Hepatocyte (in vitro differentiated cells): ENCODE results near the gene RIMS4.

ENCODE experiments used
- CTCF ChIP-seq: fragments of 200-600 bp; sonication (generic); IDR thresholded peaks from 2 replicates; pipeline ENCODE4 v1.5.1; 2016; ENCODE audit warnings: antibody characterized with exemption, mild to moderate bottlenecking; ENCODE audit not compliant: poor library complexity
- EZH2 ChIP-seq: fragments of 200-600 bp; sonication (generic); IDR thresholded peaks from 2 replicates; pipeline ENCODE4 v1.6.1; 2016; ENCODE audit warnings: antibody characterized with exemption, mild to moderate bottlenecking, borderline replicate concordance

GRCh38 chr20:44733341-44734069, 76.8 kb downstream of the RIMS4 start:
- TF ChIP-seq EZH2 = no peak
- TF ChIP-seq CTCF = peak; percentile 79
